RWPE2 (cell line): ENCODE results near the gene CELF1.
A peak's percentile ranks its signal among the peaks of the same experiment; 100 is the strongest.

Experiments
- ATAC-seq: fragments of 200-7000 bp; cut with Tn5 transposase; 3 replicates; pipeline ENCODE4 v1.9.1; 2021; ENCODE audit warnings: low read depth
- DNase-seq: peaks from one replicate; pipeline ENCODE4 v3.0.0-alpha.2; 2020; ENCODE audit warnings: low spot score
- H3K27ac ChIP-seq: fragments of 450-650 bp; 2 replicates; pipeline ENCODE4 v1.5.1; 2017; ENCODE audit warnings: mild to moderate bottlenecking; ENCODE audit not compliant: poor library complexity, severe bottlenecking
- H3K27me3 ChIP-seq: fragments of 250-450 bp; sonication (Bioruptor Pico); 2 replicates; pipeline ENCODE4 v1.5.1; 2021; ENCODE audit warnings: mild to moderate bottlenecking, moderate library complexity; ENCODE audit not compliant: insufficient read depth, poor library complexity, severe bottlenecking
- H3K36me3 ChIP-seq: fragments of 250-450 bp; sonication (Bioruptor Pico); 2 replicates; pipeline ENCODE4 v1.5.1; 2020; ENCODE audit warnings: low read depth, mild to moderate bottlenecking, moderate library complexity
- H3K4me1 ChIP-seq: fragments of 250-450 bp; sonication (Bioruptor Pico); 2 replicates; pipeline ENCODE4 v1.5.1; 2021; ENCODE audit warnings: mild to moderate bottlenecking, moderate library complexity; ENCODE audit not compliant: insufficient read depth, poor library complexity, severe bottlenecking
- H3K4me3 ChIP-seq: fragments of 250-450 bp; sonication (Bioruptor Pico); 2 replicates; pipeline ENCODE4 v1.5.1; 2021; ENCODE audit warnings: mild to moderate bottlenecking, moderate library complexity; ENCODE audit not compliant: severe bottlenecking
- H3K9me3 ChIP-seq: fragments of 250-450 bp; sonication (Bioruptor Pico); 2 replicates; pipeline ENCODE4 v1.5.1; 2021; ENCODE audit warnings: mild to moderate bottlenecking, moderate library complexity; ENCODE audit not compliant: severe bottlenecking
- CTCF ChIP-seq: fragments of 450-650 bp; IDR thresholded peaks from one replicate; pipeline ENCODE4 v1.5.1; 2017; ENCODE audit warnings: mild to moderate bottlenecking, moderate library complexity; ENCODE audit not compliant: poor library complexity, severe bottlenecking

CELF1 gene

GRCh38 chr11:47508240-47508957 is 44.5 kb downstream of the CELF1 start:
- Histone ChIP-seq H3K9me3 (no peaks in the 10 kb centered on the region), H3K36me3 (peaks cover 34% of the 10 kb centered on the region), H3K27ac (peak overlapping the region; percentile 90), H3K27me3 (no peaks in the 10 kb centered on the region), H3K4me1 (peaks cover 64% of the 10 kb centered on the region), H3K4me3 (no peak overlapping the region)
- no peak for ATAC-seq
- DNase-seq: no peak
- TF ChIP-seq CTCF: no peak

- DNase-seq: no peak
- Histone ChIP-seq H3K36me3 (peaks cover 41% of the 10 kb centered on the region), H3K27ac (peak overlapping the region; percentile 90), H3K27me3 (no peaks in the 10 kb centered on the region), H3K4me1 (peaks cover 57% of the 10 kb centered on the region), H3K4me3 (no peak overlapping the region), H3K9me3 (no peaks in the 10 kb centered on the region)
- no peak for TF ChIP-seq CTCF
- ATAC-seq: no peak
Observed at GRCh38 chr11:47507563-47508239, 45.2 kb downstream of the CELF1 start.

GRCh38 chr11:47506795-47507562 is 46.0 kb downstream of the CELF1 start:
- no peaks in the 10 kb centered on the region for H3K27me3 ChIP-seq
- H3K27ac ChIP-seq: peak overlapping the region; percentile 90
- peaks cover 48% of the 10 kb centered on the region for H3K36me3 ChIP-seq
- DNase-seq (no peak), ATAC-seq (no peak)
- H3K4me1 ChIP-seq: peaks cover 53% of the 10 kb centered on the region
- no peak for TF ChIP-seq CTCF
- H3K9me3 ChIP-seq: no peaks in the 10 kb centered on the region
- H3K4me3 ChIP-seq: no peak overlapping the region

GRCh38 chr11:47506373-47506772 is 46.6 kb downstream of the CELF1 start:
- H3K4me1 ChIP-seq: peaks cover 47% of the 10 kb centered on the region
- TF ChIP-seq CTCF: no peak
- peaks cover 54% of the 10 kb centered on the region for H3K36me3 ChIP-seq

More at GRCh38 chr11:47506373-47506772, 46.6 kb downstream of the CELF1 start:
- H3K9me3 ChIP-seq: no peaks in the 10 kb centered on the region
- H3K4me3 ChIP-seq: no peak overlapping the region
- peak overlapping the region; percentile 90 for H3K27ac ChIP-seq
- no peak for DNase-seq
- ATAC-seq: no peak
- H3K27me3 ChIP-seq: no peaks in the 10 kb centered on the region
